CD4-positive, alpha-beta memory T cell (primary cell): ENCODE results near the gene SH3PXD2B. TPM values are rescaled to one million over a fixed set of nuclear protein-coding genes. Genes with fewer than 3 reads are reported as not detected.

ENCODE experiments used
- CTCF ChIA-PET: fragments of 350-600 bp; sonication (Branson Sonifier 250); formaldehyde crosslinking; loops from one replicate; lab custom pipeline; 2021; ENCODE audit warnings: inconsistent platforms; ENCODE audit not compliant: partially characterized antibody; lab: Charles Lee
- POLR2A ChIA-PET: fragments of 350-600 bp; sonication (Branson Sonifier 250); formaldehyde crosslinking; loops from one replicate; lab custom pipeline; 2021; ENCODE audit not compliant: partially characterized antibody; lab: Charles Lee
- DNase-seq, 5 donors: peaks; one replicate each; pipeline versions ENCODE4 v3.0.0 to v3.0.0-alpha.2; 2020 to 2022; ENCODE audit warnings: mixed read lengths in 1 of 5
- H3K27ac ChIP-seq: one replicate; pipeline ENCODE4 v1.7.0; 2013; ENCODE audit warnings: low read depth, low read length
- H3K27me3 ChIP-seq: 2 replicates; pipeline ENCODE4 v1.7.0; 2013; ENCODE audit warnings: mild to moderate bottlenecking, low read length, moderate library complexity; ENCODE audit not compliant: insufficient read depth
- H3K36me3 ChIP-seq: 2 replicates; pipeline ENCODE4 v1.7.0; 2013; ENCODE audit warnings: mild to moderate bottlenecking, low read length, moderate library complexity; ENCODE audit not compliant: insufficient read depth
- H3K4me1 ChIP-seq: 2 replicates; pipeline ENCODE4 v1.7.0; 2013; ENCODE audit warnings: mild to moderate bottlenecking, low read length, moderate library complexity; ENCODE audit not compliant: insufficient read depth
- H3K4me3 ChIP-seq, 2 donors: one replicate each; pipeline ENCODE4 v1.7.0; 2013; ENCODE audit warnings: low read length in 2 of 2, mild to moderate bottlenecking in 1 of 2
- H3K9me3 ChIP-seq, 2 donors: one replicate each; pipeline ENCODE4 v1.7.0; 2013; ENCODE audit warnings: low read length in 2 of 2, control low read depth in 1 of 2; ENCODE audit not compliant: control insufficient read depth in 1 of 2
- H3K27ac Mint-ChIP-seq, 7 donors: one replicate each; pipeline ENCODE4 v1.8.0; 2020 to 2021; ENCODE audit warnings: mixed read lengths in 7 of 7, mild to moderate bottlenecking in 6 of 7, inconsistent platforms in 3 of 7, moderate library complexity in 3 of 7
- H3K27me3 Mint-ChIP-seq, 2 donors: one replicate each; pipeline ENCODE4 v1.8.0; 2020 to 2021; ENCODE audit warnings: mixed read lengths in 2 of 2
- H3K36me3 Mint-ChIP-seq, 2 donors: one replicate each; pipeline ENCODE4 v1.8.0; 2020 to 2021; ENCODE audit warnings: mixed read lengths in 2 of 2, inconsistent platforms in 1 of 2, mild to moderate bottlenecking in 1 of 2
- H3K4me1 Mint-ChIP-seq, 4 donors: one replicate each; pipeline ENCODE4 v1.8.0; 2020 to 2021; ENCODE audit warnings: mixed read lengths in 4 of 4, mild to moderate bottlenecking in 1 of 4
- H3K4me3 Mint-ChIP-seq, 8 donors: one replicate each; pipeline ENCODE4 v1.8.0; 2020 to 2021; ENCODE audit warnings: mixed read lengths in 8 of 8, mild to moderate bottlenecking in 7 of 8, moderate library complexity in 6 of 8, inconsistent platforms in 3 of 8
- H3K9me3 Mint-ChIP-seq, 8 donors: one replicate each; pipeline ENCODE4 v1.8.0; 2020 to 2021; ENCODE audit warnings: mixed read lengths in 8 of 8, mild to moderate bottlenecking in 5 of 8, inconsistent platforms in 3 of 8, moderate library complexity in 1 of 8
- intact Hi-C: fragments of 100-400 bp; cut with micrococcal nuclease; formaldehyde crosslinking; loops from one replicate; pipeline ENCODE4 v1.15.1; 2023
- polyA plus RNA-seq, 2 donors: library from polyadenylated mRNA; unstranded; fragments of 300-500 nt; fragmentation: Illumina TruSeq; gene quantifications; one replicate each; pipeline ENCODE4 v1.2.3, GENCODE V29; 2021
- total RNA-seq, 2 experiments: library from RNA; stranded (reverse); gene quantifications; one replicate each; pipeline ENCODE4 v1.2.3, GENCODE V29; 2021

The SH3PXD2B gene
- total RNA-seq (under 1 TPM; 0.19 to 0.38 TPM), polyA plus RNA-seq (not detected)

- Histone ChIP-seq H3K36me3 (no peaks in the 10 kb centered on the region), H3K9me3 (no peaks in the 10 kb centered on the region), H3K4me3 (peak within 1 kb of the TSS in 1 of 2 donors; percentile 28), H3K4me1 (peaks cover 11% of the 10 kb centered on the region), H3K27me3 (peaks cover 5% of the 10 kb centered on the region), H3K27ac (no peak within 1 kb of the TSS)
- H3K36me3 Mint-ChIP-seq = no peaks in the 10 kb centered on the region
- peak within 1 kb of the TSS in 6 of 7 donors; percentile 19 to 86 (median 34) for H3K27ac Mint-ChIP-seq
- CTCF ChIA-PET = no interaction called here
- intact Hi-C loops = no loop called here
- peaks cover 0 to 3% (median 0%) of the 10 kb centered on the region in 8 donors for H3K9me3 Mint-ChIP-seq
- POLR2A ChIA-PET = no interaction called here
- peaks cover 2 to 20% (median 12%) of the 10 kb centered on the region in 4 donors for H3K4me1 Mint-ChIP-seq
- peak; percentile 21 to 50 (median 37) for DNase-seq
- H3K4me3 Mint-ChIP-seq = peak within 1 kb of the TSS; percentile 82 to 92 (median 88)
- peaks cover 26 to 27% of the 10 kb centered on the region in 2 donors for H3K27me3 Mint-ChIP-seq
Measured at GRCh38 chr5:172454358-172455086, at the start of gene SH3PXD2B. SH3PXD2B (minus strand) TSS chr5:172454525; CDS start chr5:172454352, 173 bp downstream.

- H3K27me3 Mint-ChIP-seq = peaks cover 6 to 12% of the 10 kb centered on the region in 2 donors
- no peak overlapping the region for H3K27ac Mint-ChIP-seq
- ChIA-PET CTCF (no interaction called here), POLR2A (no interaction called here)
- DNase-seq = no peak
- H3K9me3 Mint-ChIP-seq = peaks cover 0 to 3% (median 0%) of the 10 kb centered on the region in 8 donors
- no peaks in the 10 kb centered on the region for H3K4me1 Mint-ChIP-seq
- intact Hi-C loops = no loop called here
- Histone ChIP-seq H3K36me3 (no peaks in the 10 kb centered on the region), H3K27me3 (no peaks in the 10 kb centered on the region), H3K4me3 (no peak overlapping the region), H3K27ac (no peak overlapping the region), H3K9me3 (no peaks in the 10 kb centered on the region), H3K4me1 (no peaks in the 10 kb centered on the region)
- H3K36me3 Mint-ChIP-seq = no peaks in the 10 kb centered on the region
- H3K4me3 Mint-ChIP-seq = no peak overlapping the region
Measured at GRCh38 chr5:172502969-172503368, 48.6 kb upstream of the SH3PXD2B start.

GRCh38 chr5:172502410-172502809 lies 48.1 kb upstream of the SH3PXD2B start:
- H3K9me3 ChIP-seq = no peaks in the 10 kb centered on the region
- CTCF ChIA-PET = no interaction called here
- H3K36me3 ChIP-seq = no peaks in the 10 kb centered on the region
- Mint-ChIP-seq H3K36me3 (no peaks in the 10 kb centered on the region), H3K27ac (no peak overlapping the region), H3K4me3 (no peak overlapping the region), H3K4me1 (no peaks in the 10 kb centered on the region), H3K9me3 (peaks cover 0 to 3% (median 0%) of the 10 kb centered on the region in 8 donors), H3K27me3 (peaks cover 4 to 12% of the 10 kb centered on the region in 2 donors)
- no peak for DNase-seq
- H3K27me3 ChIP-seq = no peaks in the 10 kb centered on the region
- POLR2A ChIA-PET = no interaction called here
- H3K27ac ChIP-seq = no peak overlapping the region
- H3K4me3 ChIP-seq = no peak overlapping the region
- no peaks in the 10 kb centered on the region for H3K4me1 ChIP-seq
- intact Hi-C loops = no loop called here

GRCh38 chr5:172501708-172502320 lies 47.5 kb upstream of the SH3PXD2B start:
- Mint-ChIP-seq H3K27ac (no peak overlapping the region), H3K27me3 (peaks cover 4 to 12% of the 10 kb centered on the region in 2 donors), H3K4me1 (no peaks in the 10 kb centered on the region), H3K4me3 (no peak overlapping the region), H3K9me3 (peaks cover 0 to 3% (median 0%) of the 10 kb centered on the region in 8 donors), H3K36me3 (no peaks in the 10 kb centered on the region)
- no peak overlapping the region for H3K27ac ChIP-seq
- CTCF ChIA-PET = no interaction called here
- no peaks in the 10 kb centered on the region for H3K27me3 ChIP-seq
- no peak overlapping the region for H3K4me3 ChIP-seq
- no peaks in the 10 kb centered on the region for H3K4me1 ChIP-seq
- no peak for DNase-seq
- intact Hi-C loops = no loop called here
- POLR2A ChIA-PET = no interaction called here
- H3K9me3 ChIP-seq = no peaks in the 10 kb centered on the region
- no peaks in the 10 kb centered on the region for H3K36me3 ChIP-seq

GRCh38 chr5:172499287-172499686 lies 45.0 kb upstream of the SH3PXD2B start:
- Histone ChIP-seq H3K4me3 (no peak overlapping the region), H3K4me1 (no peaks in the 10 kb centered on the region), H3K36me3 (no peaks in the 10 kb centered on the region), H3K27ac (no peak overlapping the region), H3K27me3 (no peaks in the 10 kb centered on the region), H3K9me3 (no peaks in the 10 kb centered on the region)
- H3K4me1 Mint-ChIP-seq = no peaks in the 10 kb centered on the region
- no peaks in the 10 kb centered on the region for H3K36me3 Mint-ChIP-seq
- H3K27me3 Mint-ChIP-seq = peaks cover 2 to 19% of the 10 kb centered on the region in 2 donors
- ChIA-PET CTCF (no interaction called here), POLR2A (no interaction called here)
- H3K4me3 Mint-ChIP-seq = no peak overlapping the region
- DNase-seq = no peak
- H3K27ac Mint-ChIP-seq = no peak overlapping the region
- peaks cover 0 to 5% (median 0%) of the 10 kb centered on the region in 8 donors for H3K9me3 Mint-ChIP-seq
- intact Hi-C loops = no loop called here

GRCh38 chr5:172498431-172499129 lies 44.3 kb upstream of the SH3PXD2B start:
- Mint-ChIP-seq H3K27me3 (peaks cover 2 to 19% of the 10 kb centered on the region in 2 donors), H3K27ac (no peak overlapping the region), H3K36me3 (no peaks in the 10 kb centered on the region), H3K9me3 (peaks cover 0 to 5% (median 0%) of the 10 kb centered on the region in 8 donors), H3K4me3 (no peak overlapping the region), H3K4me1 (no peaks in the 10 kb centered on the region)
- H3K27ac ChIP-seq = no peak overlapping the region
- no peak for DNase-seq
- intact Hi-C loops = no loop called here
- POLR2A ChIA-PET = no interaction called here
- no peaks in the 10 kb centered on the region for H3K27me3 ChIP-seq
- no peaks in the 10 kb centered on the region for H3K9me3 ChIP-seq
- H3K4me3 ChIP-seq = no peak overlapping the region
- H3K36me3 ChIP-seq = no peaks in the 10 kb centered on the region
- CTCF ChIA-PET = no interaction called here
- H3K4me1 ChIP-seq = no peaks in the 10 kb centered on the region

GRCh38 chr5:172497591-172498255 lies 43.4 kb upstream of the SH3PXD2B start:
- Histone ChIP-seq H3K27me3 (no peaks in the 10 kb centered on the region), H3K4me1 (no peaks in the 10 kb centered on the region), H3K27ac (no peak overlapping the region), H3K36me3 (no peaks in the 10 kb centered on the region), H3K4me3 (no peak overlapping the region), H3K9me3 (no peaks in the 10 kb centered on the region)
- intact Hi-C loops = no loop called here
- ChIA-PET POLR2A (no interaction called here), CTCF (no interaction called here)
- Mint-ChIP-seq H3K27me3 (peaks cover 2 to 19% of the 10 kb centered on the region in 2 donors), H3K36me3 (no peaks in the 10 kb centered on the region), H3K4me3 (no peak overlapping the region), H3K4me1 (no peaks in the 10 kb centered on the region), H3K27ac (peak overlapping the region in 1 of 7 donors; percentile 55), H3K9me3 (peaks cover 0 to 5% (median 0%) of the 10 kb centered on the region in 8 donors)
- DNase-seq = no peak
